NCI-H2171 (cell line): ENCODE data around the gene CLSTN2.
A peak's percentile ranks its signal among the peaks of the same experiment; 100 is the strongest.
"Not testable (repeated sequence)": the region's sequence is repeated elsewhere in the genome, so short reads cannot be mapped to it uniquely, and the experiment has no call there.

Experiments used
- DNase-seq: peaks from one replicate; lab custom pipeline; 2025; lab: John Stamatoyannopoulos, UW

Gene CLSTN2

DNA sequence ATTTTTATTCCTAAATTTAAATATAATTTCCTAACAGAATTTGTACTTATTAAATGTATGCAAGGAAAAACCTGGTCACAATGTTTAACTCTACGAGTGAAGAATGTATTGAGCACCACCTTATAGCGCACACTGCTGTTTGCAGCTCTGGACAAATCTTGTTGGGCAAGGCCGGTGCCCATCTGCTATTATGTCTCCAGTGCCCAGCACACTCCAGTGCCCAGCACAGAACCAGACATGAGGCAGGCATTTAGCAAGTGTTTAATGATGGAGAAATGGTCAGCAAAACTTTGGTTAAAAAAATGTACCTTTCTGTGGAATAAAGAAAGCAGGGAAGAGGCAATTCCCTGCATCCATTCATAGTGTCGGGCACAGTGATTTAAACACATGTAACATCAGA lies 488.2 kb downstream of the CLSTN2 start:
- no peak for DNase-seq

DNA sequence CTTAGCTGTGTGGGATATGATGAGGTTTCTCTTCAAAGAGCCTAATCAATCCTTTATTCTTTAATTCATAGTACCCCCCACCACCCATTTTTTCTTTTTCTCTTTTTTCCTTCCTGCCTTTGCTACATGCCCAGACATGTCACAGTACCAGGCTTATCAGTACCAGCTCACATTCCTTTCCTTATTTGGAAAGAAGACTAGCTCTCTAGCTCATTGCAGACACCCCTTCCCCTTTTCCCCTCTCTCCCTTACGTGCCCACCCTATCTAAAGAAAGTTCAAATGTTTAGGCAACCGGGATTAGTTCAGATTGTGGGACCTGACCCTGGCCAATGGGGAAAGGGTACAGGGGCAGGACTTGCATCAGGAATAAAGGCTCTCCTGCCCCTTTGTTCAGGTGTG lies 488.6 kb downstream of the CLSTN2 start:
- DNase-seq, result not testable (repeated sequence)

DNA sequence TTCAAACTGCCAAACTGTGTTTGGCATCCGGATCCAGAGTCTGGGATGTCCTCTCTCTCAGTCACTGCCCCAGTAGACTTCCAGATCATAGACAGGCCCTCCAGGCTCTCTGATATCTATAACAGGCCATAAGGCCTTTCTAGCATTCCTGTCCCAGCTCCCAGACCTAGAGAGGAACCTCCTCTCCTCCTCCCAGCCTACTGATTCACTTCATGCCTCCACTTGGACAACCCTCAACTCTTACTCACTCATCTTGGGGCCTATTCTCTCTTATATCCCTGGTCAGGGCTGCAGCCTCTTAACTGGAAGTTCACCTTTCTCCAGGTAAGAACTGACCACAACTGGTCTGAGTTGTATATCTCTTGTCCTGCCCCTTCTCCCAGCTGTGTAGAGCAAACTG lies 489.2 kb downstream of the CLSTN2 start:
- DNase-seq, result no peak

DNA sequence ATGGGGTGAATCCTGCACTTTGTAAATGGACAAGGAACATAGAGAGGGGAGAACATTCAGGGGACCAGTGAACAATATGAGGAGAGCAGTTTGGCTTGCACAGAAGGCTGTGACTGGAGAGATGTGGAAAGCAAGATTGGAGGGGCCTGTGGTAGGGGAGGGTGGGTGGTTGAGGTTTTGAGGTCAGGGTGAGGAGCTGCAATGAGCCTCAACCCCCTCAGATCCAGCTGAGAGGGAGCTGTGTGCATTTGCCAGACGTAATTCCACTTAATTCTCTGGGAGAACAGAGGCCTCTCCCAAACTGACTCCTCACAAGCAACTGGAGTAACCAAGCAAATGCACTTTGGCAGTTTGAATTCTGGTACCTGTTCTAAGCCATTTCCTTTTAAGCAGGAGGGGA lies 489.7 kb downstream of the CLSTN2 start:
- no peak for DNase-seq

DNA sequence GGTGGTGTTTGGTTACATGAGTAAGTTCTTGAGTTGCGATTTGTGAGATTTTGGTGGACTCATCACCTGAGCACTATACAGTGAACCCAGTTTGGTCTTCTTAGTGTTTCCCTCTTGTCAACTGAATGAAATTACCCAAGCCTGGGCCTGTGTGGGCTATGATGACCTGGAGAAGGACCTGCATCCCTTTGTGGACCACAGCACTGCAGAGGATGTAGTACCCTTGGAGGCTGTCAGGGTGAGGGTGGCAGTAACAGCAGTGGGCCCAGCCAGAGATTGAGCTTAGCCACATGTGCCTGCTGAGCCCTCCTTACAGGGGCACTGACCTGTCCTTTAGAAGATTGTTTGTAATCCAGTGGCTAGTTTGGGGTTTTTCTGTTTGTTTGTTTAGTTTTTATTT lies 492.8 kb downstream of the CLSTN2 start:
- no peak for DNase-seq

DNA sequence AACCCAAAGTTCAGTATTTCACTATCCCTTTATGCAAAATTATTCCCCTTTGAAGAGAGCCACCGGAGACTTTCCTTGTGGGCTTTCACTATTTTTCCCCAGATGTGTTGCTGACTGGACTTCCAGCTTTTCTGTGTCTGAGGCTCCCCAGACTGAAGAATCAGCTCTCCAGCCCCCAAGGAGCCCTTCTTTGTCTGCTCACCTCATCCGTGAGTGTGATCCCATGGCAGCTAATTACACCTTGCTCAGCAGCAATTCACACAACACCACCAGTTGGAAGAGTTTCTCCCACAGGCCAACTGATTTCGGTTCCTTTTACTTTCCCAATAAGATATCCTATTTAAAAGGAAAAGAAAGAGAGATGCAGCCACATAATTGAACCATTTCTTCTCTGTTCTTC lies 493.4 kb downstream of the CLSTN2 start:
- DNase-seq, result no peak

DNA sequence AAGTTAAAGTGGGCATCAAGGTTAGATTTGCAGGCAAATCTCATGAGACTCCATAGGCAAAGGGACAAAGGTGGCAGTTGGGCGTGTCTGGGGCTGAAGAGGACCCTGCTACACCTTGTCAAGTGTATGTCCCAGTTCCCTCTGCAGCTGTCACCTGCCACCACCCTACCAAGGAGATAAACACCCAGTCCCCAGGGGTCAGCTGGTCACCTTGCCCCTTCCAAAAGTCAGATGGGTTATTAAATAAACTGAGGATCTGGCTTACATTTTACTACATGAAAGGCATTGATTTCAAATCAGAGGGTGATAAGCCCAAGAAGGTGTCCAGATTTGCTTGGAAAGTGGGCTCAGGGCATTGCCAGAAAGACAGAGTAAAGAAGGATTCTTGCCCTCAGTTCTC lies 494.8 kb downstream of the CLSTN2 start:
- no peak for DNase-seq

DNA sequence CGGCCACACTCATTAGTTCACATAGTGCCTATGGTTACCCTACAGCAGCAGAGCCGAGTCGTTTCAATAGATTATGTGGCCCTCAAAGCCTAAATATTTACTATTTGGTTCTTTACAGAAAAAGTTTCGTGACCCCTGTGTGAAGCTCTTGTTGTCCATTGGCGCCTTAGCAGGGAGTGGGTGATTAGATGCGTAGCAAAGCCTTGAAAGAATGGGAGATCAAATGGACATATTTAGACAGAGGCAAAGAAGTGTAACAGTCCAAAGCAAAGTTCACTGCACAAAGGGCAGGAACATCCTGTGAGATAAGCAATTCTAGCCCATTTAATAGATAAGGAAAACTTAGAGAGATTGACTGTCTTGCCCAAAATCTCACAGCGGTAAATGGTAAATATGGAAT lies 495.5 kb downstream of the CLSTN2 start:
- DNase-seq, result no peak

DNA sequence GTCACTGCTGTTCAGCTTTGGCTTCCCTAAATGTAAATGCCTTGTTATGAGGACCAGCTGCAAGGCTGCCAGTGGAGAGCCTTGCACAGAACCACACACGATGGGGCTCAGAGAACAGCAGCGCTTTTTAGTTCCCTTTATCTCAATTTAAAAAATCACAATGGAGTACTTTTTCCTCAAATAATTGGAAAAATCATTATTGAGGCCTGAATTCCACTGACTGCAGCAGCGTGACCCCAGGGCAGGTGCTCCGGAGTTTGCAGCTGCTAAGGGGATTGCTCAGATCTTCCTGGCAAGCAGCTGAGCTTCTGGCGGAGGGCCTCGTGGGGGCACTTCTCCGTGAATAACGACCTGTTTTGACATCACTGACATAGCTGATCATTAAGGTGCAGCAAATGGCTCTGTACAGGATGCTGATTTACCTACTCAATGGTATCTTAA lies 497.3 kb downstream of the CLSTN2 start:
- DNase-seq, result peak; percentile 60

DNA sequence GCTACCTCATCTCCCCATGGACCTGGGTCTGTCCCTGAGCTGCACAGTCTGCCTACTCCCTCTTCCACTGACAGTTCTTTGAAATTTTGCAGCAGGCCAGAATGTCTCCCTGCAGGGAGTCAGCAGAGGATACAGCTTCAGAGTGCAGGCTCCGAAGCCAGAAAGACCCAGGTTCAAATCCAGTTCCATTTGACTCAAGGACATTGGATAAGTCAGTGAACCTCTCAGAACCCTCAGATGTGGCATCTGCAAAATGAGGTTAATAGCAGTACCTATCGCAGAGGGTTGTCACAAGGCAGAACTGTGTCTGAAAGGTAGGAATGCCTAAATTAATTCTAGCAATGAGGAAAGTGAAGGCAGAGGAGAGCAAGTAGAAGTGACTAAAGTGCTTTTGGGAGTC lies 498.4 kb downstream of the CLSTN2 start:
- DNase-seq, result no peak

DNA sequence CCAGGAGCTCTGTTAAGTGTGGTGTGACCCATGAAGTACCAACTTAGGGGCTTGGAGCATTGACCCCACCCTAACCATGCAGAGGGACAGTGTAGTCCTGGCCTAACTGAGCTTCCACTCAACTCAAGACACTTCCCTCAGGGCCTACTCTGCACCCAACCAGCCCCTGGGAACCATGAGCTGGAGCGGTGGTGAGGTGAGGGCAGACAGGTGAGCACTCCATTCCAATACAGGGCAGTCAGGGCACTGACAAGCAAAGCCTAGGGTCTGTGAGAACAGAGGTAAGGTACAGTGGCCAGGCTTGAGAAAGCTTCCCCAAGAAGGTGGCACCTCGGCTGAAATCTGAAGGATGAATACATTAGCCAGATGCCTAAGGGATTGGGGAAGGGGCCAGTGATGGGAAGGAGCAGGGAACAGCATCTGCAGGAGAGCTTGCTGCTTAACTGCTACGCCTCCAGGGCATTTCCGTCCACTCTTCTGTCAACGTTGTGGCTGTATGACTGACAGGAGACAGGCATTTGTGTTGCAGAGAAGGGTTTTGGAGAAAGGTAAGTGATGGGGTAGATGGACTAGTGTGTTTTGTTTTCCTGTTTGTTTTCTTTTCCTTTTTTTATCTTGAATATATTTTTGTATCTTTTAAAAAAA lies 499.4 kb downstream of the CLSTN2 start:
- DNase-seq, result no peak

DNA sequence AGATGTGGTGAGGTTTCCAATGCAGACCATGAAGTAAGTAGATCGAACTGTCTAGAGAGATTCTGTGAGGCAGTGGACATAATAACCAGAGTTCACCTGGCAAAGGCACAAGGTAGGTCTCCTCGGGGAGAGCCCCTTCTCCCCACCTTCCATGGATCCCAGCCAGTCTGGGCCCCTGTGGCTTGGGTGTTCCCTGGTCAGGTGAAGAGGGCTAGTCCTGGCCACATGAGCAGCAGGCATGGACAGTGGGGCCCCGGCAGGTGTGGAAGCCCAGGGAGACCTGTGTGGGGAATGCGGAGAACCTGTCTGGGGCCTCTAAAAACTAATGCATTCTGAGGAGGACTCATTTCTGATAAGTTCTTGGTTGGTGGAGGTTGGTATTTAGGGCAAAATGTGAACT lies 501.4 kb downstream of the CLSTN2 start:
- no peak for DNase-seq

DNA sequence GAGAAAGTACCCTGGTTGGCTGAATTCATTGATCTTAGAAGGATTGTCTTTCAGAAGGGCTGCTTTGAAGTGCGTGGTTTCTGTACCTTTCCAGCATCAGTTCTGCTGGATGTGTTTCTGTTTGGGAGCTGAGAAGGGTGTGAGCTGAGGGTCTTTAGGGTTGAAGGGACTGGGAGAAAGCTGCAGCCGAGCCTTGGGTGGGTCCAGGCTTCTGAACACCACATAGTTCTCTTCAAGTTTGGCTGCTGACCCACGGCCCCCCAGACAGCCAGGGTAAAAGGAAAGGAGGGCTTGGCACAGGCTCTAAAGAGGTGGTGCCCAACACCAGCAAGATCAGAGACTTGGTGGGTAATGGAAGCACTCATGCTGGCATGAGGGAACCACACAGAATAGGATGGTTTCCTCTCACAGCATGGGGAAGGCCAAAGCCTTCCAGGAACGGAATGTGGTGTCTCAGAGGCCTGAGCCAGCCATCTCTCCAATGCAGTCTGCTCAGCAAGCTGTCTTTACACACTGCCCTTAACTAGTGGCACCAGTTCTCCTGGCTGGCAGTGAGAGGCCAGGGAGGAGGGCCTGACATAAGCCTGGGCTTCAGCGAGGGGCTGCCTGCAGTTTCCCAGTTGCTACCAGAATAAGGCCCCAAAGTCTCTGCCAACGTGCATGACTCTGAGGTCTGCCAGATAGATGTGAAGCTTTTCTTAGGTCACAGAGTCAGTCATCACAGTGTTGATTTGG lies 503.9 kb downstream of the CLSTN2 start:
- DNase-seq, result no peak

DNA sequence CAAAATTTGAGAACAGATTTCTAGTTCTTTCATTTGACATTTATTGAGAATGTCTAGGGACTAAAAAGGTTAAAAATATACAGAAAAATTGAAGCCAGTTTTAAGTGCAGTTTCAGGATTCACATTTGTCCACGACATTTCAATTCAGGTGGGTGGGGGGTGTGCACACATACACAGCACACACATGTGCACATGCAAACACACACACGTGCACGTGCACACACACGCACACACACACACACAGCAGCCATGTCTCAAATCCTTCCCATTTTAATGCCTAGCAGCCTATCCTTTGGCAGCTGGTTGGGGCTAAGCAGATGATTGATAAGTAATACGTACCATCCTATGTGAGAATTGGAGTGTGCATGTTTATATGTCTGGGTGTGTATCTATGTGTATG lies 504.5 kb downstream of the CLSTN2 start:
- DNase-seq, result no peak

DNA sequence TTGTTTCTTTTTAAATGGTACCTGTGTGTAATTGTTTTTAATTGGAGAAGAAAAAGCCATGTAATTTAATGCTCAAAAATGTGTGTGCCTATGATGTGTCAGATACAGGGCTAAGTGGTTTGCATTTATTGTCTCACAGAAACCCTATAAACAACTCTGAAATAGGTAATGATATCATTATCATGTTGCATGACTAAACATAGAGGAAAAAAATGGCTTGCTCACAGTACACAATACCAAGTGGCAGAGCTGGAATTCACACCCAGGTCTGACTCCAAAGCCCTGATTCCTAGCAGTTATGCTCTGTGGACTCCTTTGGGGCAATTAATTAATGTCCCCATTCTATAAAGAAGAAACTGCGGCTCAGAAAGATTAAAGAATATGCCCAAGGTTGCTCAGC lies 505.5 kb downstream of the CLSTN2 start:
- DNase-seq, result no peak

DNA sequence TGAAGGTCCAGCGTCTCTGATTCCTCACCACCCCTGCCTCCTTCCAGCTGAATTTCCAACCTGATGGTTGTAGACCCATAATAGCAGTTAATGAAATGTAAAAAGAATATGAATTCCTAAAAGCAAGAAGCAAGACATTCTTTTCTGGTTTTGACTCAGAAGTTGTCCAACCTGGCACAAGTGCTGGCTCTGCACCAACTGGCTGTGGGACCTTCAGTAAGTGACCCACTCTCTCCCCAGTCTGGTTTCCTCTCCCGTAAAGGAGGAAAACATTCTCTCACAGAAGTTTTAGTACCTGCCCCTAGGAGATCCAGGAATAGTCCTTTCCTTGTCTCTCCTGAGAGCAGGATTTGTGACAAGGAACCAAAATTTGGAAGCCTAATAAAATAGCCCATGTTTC lies 506.0 kb downstream of the CLSTN2 start:
- no peak for DNase-seq

DNA sequence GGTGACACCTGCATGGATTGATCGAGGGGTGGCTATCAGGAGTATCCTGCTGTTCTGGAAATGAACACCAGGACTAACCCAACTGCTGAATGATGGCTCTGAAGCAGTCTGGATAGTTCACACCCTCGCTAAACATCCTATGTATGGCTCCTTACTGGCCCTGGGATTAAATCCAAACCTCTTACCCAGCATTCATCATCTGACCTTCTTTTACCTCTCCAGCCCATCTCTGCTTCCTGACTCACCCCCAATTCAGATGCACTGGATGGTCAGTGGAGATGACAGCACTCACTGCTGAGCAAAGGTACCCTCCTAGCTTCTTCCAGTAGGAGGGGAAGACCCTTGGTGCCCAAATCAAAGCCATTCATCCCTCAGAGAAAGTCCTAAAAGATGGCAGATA lies 507.6 kb downstream of the CLSTN2 start:
- DNase-seq, result no peak

DNA sequence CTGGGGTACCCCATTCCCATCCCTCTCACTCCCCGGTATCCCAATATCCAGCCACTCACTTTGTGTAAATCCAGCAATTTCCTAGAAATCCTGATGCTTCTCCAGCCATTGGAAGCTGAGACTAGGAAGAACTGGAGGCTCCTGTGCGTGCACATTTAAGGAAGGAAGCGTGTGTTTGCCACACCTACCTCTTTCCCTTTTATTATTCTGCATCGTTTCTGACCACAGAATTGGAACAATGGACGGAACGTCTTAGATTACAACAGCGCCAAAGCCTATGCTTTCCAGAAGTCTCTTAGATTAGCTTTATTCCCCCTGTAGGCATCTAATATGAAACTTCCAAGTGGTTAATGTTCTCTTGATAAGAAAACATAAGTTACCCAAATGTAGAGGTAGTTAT lies 508.1 kb downstream of the CLSTN2 start:
- no peak for DNase-seq

DNA sequence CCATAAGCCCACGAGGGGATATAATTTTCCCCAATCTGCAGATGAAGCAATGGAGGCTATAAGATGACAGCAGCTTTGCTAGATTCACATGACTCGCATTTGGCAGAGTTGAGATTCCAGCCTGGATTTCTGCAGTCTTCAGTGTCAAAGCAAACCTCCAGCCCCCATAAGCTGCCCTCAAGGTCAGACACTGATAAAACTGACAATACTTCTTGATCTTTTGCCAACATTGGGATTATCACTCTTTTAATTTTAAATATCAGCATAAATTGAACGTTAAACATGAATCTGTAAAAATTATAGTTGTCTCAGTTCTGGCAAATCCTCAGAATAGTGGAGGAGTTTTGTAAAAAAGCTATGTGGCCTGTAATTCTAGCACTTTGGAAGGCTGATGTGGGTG lies 508.8 kb downstream of the CLSTN2 start:
- DNase-seq, result no peak

DNA sequence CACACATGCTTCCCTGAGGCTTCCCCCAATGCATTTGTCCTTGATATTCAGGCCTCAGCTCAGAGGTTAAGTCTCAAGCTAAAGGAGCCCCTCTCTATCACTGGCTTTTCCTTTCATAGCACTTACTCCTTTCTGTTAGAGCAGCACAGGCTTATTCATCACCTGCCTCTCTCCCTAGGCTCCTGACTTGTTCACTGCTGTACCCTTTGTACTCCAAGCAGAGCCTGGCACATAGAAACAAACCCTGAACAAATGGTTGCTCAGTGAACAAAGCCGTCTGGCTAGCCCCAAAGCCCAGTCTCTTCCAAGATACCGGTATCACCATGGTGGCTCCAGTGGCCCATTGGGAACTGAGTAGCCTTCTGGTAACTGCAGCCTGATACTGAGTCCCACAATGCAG lies 511.7 kb downstream of the CLSTN2 start:
- no peak for DNase-seq

DNA sequence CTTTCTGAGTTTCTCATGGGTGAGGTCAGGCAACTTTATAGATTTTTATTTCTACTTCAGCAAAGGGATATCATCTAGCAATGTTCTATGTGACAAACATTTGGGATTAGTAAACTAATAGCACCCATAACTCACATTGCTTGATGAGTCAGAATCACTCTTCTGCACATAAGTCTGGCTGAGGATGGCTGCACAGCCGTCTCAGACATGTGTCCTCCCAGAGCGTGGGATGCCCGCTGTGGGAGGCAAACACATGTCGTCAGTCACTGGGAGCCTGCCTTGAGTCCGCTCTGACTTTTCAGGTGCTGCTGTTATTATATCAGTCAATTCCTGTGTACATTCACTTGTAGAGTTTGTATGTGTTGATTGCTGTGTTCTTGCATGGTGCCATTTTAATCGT lies 512.2 kb downstream of the CLSTN2 start:
- DNase-seq, result no peak

DNA sequence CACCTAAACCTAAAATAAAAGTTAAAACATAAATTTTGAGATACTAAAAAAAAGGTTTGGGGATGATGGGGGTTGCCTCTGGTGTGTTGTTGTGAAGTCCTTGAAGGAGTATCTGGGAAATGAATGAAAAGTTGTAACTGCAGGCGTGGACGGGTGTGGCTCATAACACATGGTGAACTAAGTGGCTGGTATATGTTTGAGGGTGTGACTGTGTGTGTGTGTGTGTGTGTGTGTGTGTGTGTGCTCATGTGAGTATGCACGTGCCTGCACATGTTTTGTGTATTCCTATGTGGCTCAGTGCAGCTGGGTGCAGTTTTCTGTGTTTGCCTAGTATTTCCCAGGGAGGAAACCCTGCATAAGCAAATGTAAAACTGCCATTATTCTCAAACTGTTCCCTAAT lies 513.0 kb downstream of the CLSTN2 start:
- no peak for DNase-seq

DNA sequence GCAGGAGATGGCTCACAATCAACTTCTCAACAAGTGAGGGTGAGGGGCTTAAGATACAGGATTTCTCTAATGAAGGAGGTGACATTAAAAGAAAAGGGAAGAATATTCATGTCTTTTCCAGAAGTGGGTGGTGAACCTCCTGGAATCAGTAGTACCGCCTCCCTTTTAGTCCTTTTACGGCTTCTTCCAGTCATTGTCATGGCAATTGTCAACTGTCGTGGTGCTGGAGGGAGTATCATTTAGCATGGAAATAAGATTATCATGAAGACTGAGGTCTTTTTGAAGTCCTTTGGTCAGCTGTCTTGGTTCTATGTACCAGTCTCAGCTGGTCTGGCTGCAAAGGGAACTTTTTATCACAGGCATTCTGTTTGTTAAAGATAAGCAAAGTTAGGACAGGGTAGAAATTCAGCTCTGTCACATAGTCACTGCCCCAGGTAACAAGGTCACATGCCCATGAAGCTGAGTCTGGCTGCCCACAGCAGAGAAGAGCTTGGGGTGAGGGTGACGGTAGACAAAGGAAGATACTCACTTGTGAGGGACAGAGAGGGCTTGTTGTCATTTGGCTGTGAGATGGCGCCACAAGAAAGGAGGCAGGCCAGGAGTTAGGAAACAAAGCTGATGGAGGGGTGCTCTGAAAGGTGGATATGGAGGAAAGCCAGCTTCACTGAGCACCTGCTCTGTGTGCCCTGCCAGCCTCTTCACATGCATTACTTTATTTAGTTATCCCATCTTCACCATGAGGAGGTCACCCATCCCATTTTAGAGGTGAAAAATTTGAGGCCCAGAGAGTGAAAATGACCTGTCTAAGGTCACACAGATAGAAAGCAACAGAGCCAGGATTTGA lies 514.6 kb downstream of the CLSTN2 start:
- no peak for DNase-seq
